HepG2 (cell line): ENCODE measurements around the gene NEDD4L. TPM values are rescaled to one million over a fixed set of nuclear protein-coding genes. Genes with fewer than 3 reads are reported as not detected.

ENCODE experiments used
- CCDC6 ChIP-seq: sonication (generic); formaldehyde crosslinking; IDR thresholded peaks from 2 replicates; pipeline ENCODE4 v1.8.1; 2022; ENCODE audit warnings: mild to moderate bottlenecking, missing genetic modification reagents, moderate library complexity
- CHD2 ChIP-seq: IDR thresholded peaks from 2 replicates; pipeline ENCODE4 v1.6.1; 2011; ENCODE audit warnings: low read depth, low read length, improper control_type of control experiment
- GATAD1 ChIP-seq: IDR thresholded peaks from 2 replicates; pipeline ENCODE4 v1.6.1; 2016; ENCODE audit warnings: missing genetic modification reagents, missing compliant biosample characterization
- GTF2F1 ChIP-seq: fragments of 150-350 bp; IDR thresholded peaks from 2 replicates; pipeline ENCODE4 v1.6.1; 2014; ENCODE audit warnings: low read length
- IKZF4 ChIP-seq: sonication (generic); formaldehyde crosslinking; IDR thresholded peaks from 2 replicates; pipeline ENCODE4 v1.5.1; 2020; ENCODE audit warnings: borderline replicate concordance, mild to moderate bottlenecking, low read depth, missing genetic modification reagents; ENCODE audit errors: not compliant biosample characterization
- KDM1A ChIP-seq: IDR thresholded peaks from 2 replicates; pipeline ENCODE4 v1.6.1; 2016; ENCODE audit warnings: missing compliant biosample characterization
- MED8 ChIP-seq: sonication (generic); formaldehyde crosslinking; IDR thresholded peaks from 2 replicates; pipeline ENCODE4 v1.8.1; 2023; ENCODE audit warnings: mild to moderate bottlenecking, missing genetic modification reagents; ENCODE audit not compliant: insufficient replicate concordance
- PAWR ChIP-seq: sonication (generic); formaldehyde crosslinking; IDR thresholded peaks from 2 replicates; pipeline ENCODE4 v1.4.0; 2020; ENCODE audit warnings: missing genetic modification reagents, mild to moderate bottlenecking, borderline replicate concordance
- RELA ChIP-seq: sonication (generic); formaldehyde crosslinking; IDR thresholded peaks from 2 replicates; pipeline ENCODE4 v1.4.0; 2020; ENCODE audit warnings: missing genetic modification reagents
- RFX3 ChIP-seq: IDR thresholded peaks from 2 replicates; pipeline ENCODE4 v1.6.1; 2016; ENCODE audit warnings: missing biosample characterization, missing genetic modification reagents
- SETDB1 ChIP-seq: sonication (generic); formaldehyde crosslinking; IDR thresholded peaks from 2 replicates; pipeline ENCODE4 v1.5.1; 2020; ENCODE audit warnings: missing genetic modification reagents, mild to moderate bottlenecking, borderline replicate concordance
- TBP ChIP-seq: sonication (generic); formaldehyde crosslinking; IDR thresholded peaks from 2 replicates; pipeline ENCODE4 v1.5.0; 2020; ENCODE audit warnings: missing genetic modification reagents
- TBX3 ChIP-seq: fragments of 450-650 bp; IDR thresholded peaks from 2 replicates; pipeline ENCODE4 v1.6.1; 2017; ENCODE audit warnings: antibody characterized with exemption, mild to moderate bottlenecking, inconsistent platforms, borderline replicate concordance
- ZNF572 ChIP-seq: sonication (generic); formaldehyde crosslinking; IDR thresholded peaks from 2 replicates; pipeline ENCODE4 v1.5.1; 2020; ENCODE audit warnings: mild to moderate bottlenecking, missing genetic modification reagents
- polyA plus RNA-seq, 8 experiments: library from polyadenylated mRNA; depleted of rRNA in 3 of 8; stranded (reverse) in 7 of 8; unstranded in 1 of 8; fragments of >200 nt; fragmentation: Illumina TruSeq in 4 of 8; extraction: Trizol in 4 of 8; gene quantifications; 2 replicates each; pipeline versions ENCODE4 v1.2.1 to v1.2.3, GENCODE V29; 2011 to 2016; ENCODE audit warnings: low read depth in 4 of 8, missing spikeins in 1 of 8, mixed read lengths in 1 of 8; ENCODE audit not compliant: insufficient read depth in 1 of 8
- total RNA-seq, 5 experiments: library from RNA; depleted of rRNA; stranded (reverse); fragments of >200 nt; fragmentation: Illumina TruSeq; extraction: Trizol; gene quantifications; 2 replicates each; pipeline ENCODE4 v1.2.3, GENCODE V29; 2016; ENCODE audit warnings: low read depth in 1 of 5
- TF ChIP-seq, protein P1 (sequence below): sonication (generic); formaldehyde crosslinking; IDR thresholded peaks from 2 replicates; pipeline ENCODE4 v1.5.0; 2020; ENCODE audit warnings: mild to moderate bottlenecking, missing genetic modification reagents, borderline replicate concordance
- TF ChIP-seq, protein P2 (sequence below): sonication (generic); formaldehyde crosslinking; IDR thresholded peaks from 2 replicates; pipeline ENCODE4 v1.4.0; 2020; ENCODE audit warnings: missing genetic modification reagents
- TF ChIP-seq, protein P3 (sequence below), 2 experiments: fragments of 450-650 bp in 1 of 2; sonication (generic) in 1 of 2; formaldehyde crosslinking; IDR thresholded peaks; 2 replicates each; pipeline versions ENCODE4 v1.5.0 to v1.8.0; 2020 to 2022; ENCODE audit warnings: mild to moderate bottlenecking in 1 of 2, missing genetic modification reagents in 1 of 2
- TF ChIP-seq, protein P4 (sequence below): sonication (generic); formaldehyde crosslinking; IDR thresholded peaks from 2 replicates; pipeline ENCODE4 v1.5.1; 2020; ENCODE audit warnings: mild to moderate bottlenecking, missing genetic modification reagents, moderate library complexity

NEDD4L gene
- total and polyA plus RNA-seq, 2 of the 13 experiments (the other 11 are each of a cell fraction or from before 2014, with no cell fraction given), result 168 to 390 TPM

DNA sequence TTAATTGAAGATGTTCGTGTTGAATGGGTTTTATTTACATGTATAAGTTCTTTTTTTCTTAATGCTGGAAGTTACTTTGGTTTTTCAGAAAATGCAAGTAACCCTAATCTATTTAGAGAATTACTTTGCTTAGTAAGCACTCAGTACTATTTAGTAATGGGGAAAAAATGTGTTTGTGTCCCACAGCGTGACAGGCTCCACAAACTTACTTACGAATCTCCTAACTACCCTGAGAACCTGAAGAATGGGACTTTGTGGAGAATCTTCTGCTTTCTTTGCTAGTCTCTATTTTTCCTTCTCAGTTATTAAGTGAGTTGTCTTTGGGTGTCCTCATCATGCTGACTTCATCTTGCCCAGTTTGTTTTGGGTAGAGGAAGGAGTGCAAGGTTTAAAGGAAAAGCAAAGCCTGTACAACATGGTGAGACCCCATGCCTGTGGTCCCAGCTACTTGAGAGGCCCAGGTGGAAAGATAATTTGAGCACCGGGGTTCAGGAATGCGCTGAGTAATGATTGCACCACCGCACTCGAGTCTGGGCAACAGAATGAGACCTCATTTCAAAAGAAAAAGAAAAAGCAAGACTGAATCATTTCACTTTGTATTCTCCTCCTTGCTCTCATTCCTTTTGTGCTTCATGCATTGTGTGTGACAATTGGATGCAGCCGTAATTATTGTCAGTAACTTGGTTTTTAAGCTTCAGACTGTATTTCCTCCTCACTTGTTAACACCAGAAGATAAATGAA lies 10.2 kb downstream of the NEDD4L start (continued):
- TF ChIP-seq, protein P1, sequence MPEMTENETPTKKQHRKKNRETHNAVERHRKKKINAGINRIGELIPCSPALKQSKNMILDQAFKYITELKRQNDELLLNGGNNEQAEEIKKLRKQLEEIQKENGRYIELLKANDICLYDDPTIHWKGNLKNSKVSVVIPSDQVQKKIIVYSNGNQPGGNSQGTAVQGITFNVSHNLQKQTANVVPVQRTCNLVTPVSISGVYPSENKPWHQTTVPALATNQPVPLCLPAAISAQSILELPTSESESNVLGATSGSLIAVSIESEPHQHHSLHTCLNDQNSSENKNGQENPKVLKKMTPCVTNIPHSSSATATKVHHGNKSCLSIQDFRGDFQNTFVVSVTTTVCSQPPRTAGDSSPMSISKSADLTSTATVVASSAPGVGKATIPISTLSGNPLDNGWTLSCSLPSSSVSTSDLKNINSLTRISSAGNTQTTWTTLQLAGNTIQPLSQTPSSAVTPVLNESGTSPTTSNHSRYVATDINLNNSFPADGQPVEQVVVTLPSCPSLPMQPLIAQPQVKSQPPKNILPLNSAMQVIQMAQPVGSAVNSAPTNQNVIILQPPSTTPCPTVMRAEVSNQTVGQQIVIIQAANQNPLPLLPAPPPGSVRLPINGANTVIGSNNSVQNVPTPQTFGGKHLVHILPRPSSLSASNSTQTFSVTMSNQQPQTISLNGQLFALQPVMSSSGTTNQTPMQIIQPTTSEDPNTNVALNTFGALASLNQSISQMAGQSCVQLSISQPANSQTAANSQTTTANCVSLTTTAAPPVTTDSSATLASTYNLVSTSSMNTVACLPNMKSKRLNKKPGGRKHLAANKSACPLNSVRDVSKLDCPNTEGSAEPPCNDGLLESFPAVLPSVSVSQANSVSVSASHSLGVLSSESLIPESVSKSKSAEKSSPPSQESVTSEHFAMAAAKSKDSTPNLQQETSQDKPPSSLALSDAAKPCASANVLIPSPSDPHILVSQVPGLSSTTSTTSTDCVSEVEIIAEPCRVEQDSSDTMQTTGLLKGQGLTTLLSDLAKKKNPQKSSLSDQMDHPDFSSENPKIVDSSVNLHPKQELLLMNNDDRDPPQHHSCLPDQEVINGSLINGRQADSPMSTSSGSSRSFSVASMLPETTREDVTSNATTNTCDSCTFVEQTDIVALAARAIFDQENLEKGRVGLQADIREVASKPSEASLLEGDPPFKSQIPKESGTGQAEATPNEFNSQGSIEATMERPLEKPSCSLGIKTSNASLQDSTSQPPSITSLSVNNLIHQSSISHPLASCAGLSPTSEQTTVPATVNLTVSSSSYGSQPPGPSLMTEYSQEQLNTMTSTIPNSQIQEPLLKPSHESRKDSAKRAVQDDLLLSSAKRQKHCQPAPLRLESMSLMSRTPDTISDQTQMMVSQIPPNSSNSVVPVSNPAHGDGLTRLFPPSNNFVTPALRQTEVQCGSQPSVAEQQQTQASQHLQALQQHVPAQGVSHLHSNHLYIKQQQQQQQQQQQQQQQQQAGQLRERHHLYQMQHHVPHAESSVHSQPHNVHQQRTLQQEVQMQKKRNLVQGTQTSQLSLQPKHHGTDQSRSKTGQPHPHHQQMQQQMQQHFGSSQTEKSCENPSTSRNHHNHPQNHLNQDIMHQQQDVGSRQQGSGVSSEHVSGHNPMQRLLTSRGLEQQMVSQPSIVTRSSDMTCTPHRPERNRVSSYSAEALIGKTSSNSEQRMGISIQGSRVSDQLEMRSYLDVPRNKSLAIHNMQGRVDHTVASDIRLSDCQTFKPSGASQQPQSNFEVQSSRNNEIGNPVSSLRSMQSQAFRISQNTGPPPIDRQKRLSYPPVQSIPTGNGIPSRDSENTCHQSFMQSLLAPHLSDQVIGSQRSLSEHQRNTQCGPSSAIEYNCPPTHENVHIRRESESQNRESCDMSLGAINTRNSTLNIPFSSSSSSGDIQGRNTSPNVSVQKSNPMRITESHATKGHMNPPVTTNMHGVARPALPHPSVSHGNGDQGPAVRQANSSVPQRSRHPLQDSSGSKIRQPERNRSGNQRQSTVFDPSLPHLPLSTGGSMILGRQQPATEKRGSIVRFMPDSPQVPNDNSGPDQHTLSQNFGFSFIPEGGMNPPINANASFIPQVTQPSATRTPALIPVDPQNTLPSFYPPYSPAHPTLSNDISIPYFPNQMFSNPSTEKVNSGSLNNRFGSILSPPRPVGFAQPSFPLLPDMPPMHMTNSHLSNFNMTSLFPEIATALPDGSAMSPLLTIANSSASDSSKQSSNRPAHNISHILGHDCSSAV (CRISPR knock-in tag), result no peak
- TF ChIP-seq, protein P2, sequence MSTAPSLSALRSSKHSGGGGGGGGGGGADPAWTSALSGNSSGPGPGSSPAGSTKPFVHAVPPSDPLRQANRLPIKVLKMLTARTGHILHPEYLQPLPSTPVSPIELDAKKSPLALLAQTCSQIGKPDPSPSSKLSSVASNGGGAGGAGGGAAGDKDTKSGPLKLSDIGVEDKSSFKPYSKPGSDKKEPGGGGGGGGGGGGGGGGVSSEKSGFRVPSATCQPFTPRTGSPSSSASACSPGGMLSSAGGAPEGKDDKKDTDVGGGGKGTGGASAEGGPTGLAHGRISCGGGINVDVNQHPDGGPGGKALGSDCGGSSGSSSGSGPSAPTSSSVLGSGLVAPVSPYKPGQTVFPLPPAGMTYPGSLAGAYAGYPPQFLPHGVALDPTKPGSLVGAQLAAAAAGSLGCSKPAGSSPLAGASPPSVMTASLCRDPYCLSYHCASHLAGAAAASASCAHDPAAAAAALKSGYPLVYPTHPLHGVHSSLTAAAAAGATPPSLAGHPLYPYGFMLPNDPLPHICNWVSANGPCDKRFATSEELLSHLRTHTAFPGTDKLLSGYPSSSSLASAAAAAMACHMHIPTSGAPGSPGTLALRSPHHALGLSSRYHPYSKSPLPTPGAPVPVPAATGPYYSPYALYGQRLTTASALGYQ, result no peak
- TF ChIP-seq SETDB1 (CRISPR knock-in tag) (no peak), RELA (CRISPR knock-in tag) (no peak), TBP (CRISPR knock-in tag) (no peak), IKZF4 (no peak), TBX3 (no peak), GATAD1 (CRISPR knock-in tag) (no peak; the same call in 1 of the 2 replicates), MED8 (CRISPR knock-in tag) (no peak), CCDC6 (CRISPR knock-in tag) (no peak), GTF2F1 (no peak), PAWR (CRISPR knock-in tag) (no peak), KDM1A (CRISPR knock-in tag) (no peak), RFX3 (CRISPR knock-in tag) (no peak), CHD2 (no peak), ZNF572 (CRISPR knock-in tag) (no peak)
- TF ChIP-seq, protein P3, sequence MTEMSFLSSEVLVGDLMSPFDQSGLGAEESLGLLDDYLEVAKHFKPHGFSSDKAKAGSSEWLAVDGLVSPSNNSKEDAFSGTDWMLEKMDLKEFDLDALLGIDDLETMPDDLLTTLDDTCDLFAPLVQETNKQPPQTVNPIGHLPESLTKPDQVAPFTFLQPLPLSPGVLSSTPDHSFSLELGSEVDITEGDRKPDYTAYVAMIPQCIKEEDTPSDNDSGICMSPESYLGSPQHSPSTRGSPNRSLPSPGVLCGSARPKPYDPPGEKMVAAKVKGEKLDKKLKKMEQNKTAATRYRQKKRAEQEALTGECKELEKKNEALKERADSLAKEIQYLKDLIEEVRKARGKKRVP (CRISPR knock-in tag; IDR thresholded peaks at IDR 0.05), result peak in 1 of 2 experiments; percentile 58; a peak in 1 of 4 replicates
- TF ChIP-seq, protein P4, sequence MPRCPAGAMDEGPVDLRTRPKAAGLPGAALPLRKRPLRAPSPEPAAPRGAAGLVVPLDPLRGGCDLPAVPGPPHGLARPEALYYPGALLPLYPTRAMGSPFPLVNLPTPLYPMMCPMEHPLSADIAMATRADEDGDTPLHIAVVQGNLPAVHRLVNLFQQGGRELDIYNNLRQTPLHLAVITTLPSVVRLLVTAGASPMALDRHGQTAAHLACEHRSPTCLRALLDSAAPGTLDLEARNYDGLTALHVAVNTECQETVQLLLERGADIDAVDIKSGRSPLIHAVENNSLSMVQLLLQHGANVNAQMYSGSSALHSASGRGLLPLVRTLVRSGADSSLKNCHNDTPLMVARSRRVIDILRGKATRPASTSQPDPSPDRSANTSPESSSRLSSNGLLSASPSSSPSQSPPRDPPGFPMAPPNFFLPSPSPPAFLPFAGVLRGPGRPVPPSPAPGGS, result no peak
